HG02852 (cell line): ENCODE results near the gene C2orf78.

Experiments used
- ATAC-seq: cut with Tn5 transposase; IDR thresholded peaks from one replicate; pipeline ENCODE4 v1.9.1; 2021; ENCODE audit warnings: mild to moderate bottlenecking, moderate library complexity; ENCODE audit not compliant: unreplicated experiment

The C2orf78 gene

DNA sequence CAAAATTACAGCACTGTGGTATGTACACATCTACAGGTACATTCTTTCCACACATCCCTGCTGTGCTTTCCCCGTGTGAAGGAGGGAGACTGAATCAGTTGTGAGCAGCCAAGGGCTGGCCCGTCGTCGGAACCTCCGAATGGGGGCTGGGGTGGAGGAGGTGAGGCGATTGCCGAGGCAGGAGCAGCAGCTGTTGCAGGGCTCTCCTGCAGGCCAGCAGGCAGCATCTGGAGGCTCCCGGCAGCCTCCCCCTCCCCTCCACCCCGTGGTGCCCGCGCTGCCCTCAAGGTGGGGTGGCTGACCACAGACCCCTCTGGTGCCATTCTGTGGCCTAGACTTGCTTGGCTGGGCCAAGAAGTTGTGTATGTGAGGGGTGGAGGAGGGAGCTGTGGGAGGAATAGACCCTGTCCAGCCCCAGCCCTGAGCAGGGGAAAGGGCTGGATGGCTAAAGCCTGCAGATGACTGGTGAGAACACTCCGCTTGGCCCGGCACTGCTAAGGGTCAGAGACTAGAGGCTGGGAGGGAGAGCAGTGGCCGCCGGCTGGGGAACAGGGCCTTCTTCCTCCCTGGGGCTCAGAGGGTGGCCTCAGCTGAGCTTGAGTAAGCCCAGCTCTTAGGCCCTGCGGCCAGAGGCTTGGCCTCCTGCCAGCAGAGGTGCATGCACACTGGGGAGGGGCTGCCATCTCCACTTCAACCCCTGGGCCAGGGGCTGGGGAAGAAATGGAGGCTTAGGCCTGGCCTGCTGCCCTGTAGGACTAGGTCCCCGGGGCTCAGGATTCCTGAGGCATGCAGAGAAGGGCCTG is 52.4 kb downstream of the C2orf78 start:
- ATAC-seq: no peak

DNA sequence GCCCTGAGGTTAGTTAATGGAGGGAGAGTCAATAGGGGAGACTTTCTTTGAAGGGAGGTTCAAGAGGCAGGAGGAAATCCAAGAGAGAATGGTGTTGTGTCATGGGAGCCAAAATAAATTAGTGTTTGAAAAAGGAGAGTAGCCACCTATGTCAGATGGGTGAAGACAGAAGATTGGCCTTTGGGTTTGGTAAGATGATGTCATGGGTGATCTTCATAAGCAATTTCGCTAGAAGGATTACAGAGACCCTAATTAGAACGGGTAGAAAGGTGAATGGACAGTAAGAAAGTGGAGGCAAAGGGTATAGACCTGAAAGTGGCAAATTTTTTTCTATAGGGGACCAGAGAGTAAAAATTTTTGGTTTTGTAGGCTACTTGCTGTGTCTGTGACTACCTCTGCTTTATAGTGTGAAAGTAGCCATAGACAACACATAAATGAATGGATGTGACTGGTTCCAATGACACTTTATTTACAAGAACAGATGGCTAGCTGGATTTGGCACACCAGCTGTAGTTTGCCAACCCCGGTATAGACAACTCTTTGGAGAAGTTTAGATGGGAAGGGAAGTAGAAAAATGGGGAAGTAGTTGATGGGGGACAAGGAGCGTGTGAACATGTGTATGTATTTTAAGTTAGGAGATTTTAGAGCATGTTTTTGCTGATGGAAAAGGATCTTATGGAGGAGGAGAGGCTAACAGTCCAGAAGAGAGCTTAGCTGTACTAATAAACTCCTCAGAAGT is 54.0 kb downstream of the C2orf78 start:
- no peak for ATAC-seq

DNA sequence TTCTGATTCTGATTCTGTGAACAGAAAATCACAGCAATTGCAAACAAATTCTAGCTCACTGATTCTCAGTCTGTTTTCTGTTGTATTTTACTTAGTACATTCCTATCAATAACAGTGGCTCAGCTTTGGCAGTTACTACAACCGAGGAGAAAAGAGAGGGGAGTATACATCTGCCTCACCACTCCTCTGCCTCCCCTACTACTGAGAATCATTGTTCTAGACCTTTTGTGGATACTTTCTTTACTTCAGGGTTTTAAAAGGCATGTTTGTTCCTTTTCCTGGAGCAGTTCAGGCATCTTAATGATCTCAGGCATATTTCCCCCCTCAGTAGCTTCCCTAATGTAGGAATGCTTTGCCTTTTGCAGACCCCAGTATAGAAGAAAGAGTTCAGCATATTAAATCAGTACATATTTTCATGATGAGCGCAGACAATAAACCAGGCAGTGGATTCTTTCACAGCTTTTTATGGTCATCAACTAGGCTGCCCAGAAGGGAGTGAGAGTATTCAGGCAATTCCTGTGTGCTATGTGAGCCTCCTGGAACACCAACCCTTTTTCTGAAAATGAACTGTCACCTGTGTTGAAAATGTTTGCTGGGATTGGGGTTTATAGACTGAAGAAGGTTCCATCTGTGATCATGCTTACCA is 55.0 kb downstream of the C2orf78 start:
- ATAC-seq: no peak

DNA sequence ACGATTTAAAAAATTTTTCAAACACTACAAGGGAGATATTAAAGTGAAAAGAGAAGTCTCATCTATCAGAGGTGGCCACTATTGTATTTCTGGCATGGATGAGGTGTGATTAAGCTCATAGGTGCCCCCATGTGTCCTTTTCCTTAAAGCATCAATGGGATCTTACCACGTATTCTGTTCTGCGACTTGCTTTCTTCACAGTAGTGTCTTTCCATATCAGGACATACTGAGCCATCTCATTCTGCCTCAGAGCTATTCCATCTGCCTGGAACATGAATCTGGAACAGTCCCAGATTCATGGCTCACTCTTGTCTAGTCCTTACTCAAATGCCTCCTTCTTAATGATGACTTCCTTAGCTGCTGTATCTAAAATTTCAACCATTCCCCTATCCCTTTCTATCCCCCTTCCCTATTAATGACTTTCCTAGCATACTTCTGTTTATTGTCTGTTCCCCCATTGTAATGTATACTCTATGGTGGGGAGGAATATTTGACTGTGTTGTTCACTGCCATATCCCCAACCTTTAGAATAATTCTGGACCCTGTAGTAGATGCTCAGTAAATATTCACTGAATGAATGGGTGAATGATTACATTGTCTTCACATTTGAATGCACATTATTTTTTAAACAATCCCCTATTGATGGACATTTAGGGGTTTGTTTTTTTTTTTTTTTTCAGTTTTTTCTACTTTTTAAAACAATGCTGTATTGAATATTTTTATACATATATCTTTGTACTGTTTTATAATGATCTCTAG is 55.8 kb downstream of the C2orf78 start:
- no peak for ATAC-seq

DNA sequence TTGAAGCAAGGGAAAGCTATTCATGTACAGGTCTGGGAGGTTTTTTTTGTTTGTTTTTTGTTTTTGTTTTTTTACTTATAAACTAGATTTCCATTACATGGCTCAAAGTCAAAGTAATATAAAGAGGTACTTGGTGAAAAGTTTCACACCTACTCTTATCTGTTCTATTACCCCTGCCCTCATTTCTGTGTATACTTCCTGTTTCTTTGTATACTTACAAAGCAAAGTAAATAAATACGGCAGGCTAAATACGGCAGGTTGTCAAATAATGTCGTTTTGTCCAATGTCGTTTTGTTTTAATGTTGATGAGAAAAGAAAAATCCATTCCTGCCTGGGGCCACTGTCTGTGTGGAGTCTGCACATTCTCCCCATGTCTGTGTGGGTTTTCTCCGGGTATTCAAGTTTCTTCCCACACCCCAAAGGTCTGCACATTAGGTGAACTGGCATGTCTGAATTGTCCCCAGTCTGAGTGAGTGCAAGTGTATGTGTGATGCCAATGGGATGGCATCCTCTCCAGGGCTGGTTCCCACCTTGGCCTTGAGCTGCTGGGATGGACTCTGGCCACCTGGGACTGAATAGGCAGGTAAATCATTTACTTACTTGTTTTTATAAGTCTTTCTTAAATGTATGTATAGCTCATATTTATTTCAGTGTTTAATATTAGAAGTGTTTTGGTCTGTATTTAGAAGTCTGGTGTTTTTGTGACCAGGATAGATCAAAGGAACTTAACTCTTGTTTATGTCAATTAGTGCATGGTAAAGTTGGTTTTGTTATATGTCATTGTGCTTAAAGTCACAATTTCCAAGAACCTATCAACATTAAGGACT is 58.1 kb downstream of the C2orf78 start:
- ATAC-seq: no peak

DNA sequence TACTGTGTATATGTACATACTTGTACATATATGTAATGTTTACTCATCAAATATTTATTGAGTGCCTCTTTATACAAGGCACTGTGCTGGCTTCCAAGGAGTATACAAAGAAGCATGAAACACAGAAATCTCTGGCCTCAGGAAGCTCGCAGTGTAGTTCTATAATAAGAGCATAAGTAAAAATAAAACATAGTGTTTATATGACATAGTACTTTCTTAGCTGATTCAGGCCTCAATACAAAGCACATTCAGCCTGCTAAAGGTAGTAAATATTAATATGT is 58.7 kb downstream of the C2orf78 start:
- no peak for ATAC-seq

DNA sequence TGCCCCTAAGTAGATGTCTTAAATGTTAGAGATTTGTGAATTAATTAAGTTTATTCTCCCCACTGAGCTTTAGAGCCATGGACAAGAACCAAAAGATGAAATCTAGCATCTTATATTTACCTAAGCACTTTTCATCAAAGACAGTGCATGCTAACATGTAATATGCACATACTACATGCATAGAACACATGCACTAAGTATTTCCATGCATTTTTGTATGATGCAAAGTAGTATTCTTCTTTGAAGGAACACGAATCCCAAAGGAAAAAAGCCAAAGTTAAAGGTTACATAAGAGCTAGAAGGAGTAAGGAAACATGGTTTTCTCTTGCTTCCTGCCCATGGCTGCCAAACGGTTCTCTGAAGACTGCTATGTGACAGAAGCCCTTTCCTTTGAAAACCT is 60.1 kb downstream of the C2orf78 start:
- ATAC-seq: no peak

DNA sequence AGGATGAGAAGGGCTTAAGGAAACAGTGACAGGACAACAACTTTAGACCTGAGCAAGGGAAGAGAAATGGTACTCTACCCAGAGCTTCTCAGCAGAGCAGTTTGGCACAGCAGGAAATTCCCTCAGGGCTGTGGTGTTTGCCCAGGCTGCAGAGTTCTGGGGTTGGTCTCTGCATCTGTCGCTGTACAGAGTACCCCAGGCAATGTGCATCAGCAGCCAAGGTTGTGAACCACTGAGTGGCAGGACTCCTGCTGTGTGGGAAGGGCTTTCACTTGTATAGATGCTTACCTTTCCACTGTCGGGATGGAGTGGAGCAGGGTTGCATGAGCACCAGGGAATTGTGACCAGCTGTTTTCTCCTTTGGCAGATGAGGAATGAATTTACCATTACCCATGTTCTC is 66.0 kb downstream of the C2orf78 start:
- ATAC-seq: no peak

DNA sequence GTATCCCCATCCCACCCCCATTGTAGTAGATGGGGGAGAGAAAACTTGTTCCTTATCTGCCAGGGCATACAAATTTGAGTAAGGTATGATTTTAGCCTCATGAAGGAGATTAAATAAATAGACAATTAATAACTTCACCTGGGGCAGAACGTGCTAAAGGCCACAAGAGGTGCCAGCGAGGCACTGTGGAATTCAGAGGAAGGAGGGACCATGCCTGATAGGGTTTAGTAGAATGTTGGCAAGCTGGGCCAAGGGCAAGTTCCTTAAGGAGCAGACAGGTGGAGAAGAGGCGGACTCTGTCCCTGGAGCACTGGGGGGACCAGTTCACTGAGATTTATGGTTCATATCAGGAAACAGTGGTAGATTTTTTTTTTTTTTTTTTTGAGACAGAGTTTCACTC is 67.3 kb downstream of the C2orf78 start:
- ATAC-seq: no peak

DNA sequence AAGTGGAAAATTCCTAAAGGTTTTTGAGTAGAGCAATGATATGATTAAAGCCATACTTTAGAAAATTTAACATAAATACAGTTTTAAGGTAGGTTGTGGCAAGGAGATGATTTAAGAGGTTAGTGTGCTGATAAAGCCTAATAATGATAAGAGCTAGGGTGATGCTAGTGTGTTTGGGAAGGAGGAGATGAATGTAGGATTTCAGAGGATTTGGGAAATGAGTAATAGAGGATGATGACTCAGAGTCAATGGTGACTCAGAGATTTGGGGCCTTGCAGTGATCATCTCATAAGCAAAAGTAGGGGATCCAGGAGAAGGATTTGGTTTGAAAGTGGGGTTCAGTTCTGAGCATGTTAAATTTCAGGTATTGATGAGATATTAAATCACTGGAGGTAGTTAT is 68.0 kb downstream of the C2orf78 start:
- no peak for ATAC-seq

DNA sequence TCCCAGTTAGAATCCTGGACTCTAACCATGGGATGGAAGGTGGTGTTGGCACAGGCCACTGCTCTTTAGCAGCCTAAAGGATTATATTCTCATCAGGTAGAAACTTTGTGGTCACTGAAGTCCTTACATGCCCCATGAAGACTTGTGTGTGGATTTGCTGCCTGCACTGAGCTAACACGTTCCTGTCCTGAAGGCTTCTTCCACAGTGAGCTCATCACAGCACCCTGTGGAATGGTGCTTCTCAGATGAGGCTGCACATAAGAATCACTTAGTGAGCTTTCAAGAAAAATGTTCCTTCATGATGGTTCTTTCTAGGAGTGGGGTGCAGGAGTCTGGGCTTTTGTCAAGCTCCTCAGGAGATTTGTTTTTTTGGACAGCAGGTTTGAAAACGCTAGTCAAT is 71.5 kb downstream of the C2orf78 start:
- ATAC-seq: no peak

DNA sequence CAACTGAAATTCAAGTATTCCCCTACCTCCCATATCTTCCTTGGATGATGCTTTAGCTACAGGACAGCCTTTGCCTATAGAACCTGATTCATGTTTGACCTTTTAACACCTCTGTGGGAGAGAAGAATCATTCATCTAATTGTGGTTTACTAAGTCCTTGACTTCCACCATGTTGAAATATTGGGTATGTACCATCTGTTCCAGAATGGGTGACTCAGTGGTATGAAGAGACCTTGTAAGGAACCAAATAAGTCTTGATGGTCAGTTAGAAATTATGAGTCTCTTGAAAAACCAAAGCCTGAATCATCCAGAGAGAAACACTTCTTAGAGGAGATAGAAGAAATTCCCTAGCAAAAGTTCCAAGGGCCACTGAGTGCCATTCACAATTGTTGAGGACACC is 72.2 kb downstream of the C2orf78 start:
- ATAC-seq: no peak

DNA sequence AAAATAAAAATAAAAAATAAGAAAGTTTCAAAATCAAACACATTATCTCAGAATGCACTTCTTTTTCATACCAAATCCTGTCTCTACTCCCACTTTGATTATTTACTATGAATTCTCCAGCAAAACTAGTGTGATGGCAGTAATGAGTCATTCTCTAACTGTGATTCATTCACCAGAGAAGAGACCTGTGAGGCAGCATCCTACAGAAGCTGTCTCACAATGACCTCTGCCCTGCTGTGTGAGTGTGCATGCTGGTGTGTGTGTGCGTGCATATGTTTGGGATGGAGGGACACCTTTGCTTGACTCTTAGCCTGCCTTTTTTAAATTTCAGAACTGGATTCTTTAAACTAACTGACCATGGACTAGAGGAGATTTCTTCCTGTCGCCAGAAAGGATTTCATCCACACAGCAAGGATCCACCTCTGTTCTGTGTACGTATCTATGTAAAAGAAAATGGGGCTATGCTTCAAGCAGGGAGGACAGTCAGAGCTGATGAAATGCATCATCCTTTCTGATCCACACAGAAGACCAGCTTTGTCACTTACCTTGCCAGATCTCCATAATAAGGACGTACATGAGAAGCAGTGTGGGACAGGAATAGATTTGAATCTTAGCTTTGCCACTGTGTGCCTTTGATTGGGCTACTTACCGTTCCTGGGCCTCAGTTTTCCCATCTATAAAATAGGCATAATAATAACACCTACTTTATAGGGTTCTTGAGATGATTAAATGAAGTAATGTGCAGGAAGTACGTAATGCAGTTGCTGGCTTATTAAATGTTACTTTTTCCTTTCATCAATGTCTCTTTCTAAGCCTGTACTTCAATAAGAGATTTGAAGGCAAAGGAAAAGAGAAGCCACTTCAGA is 76.0 kb downstream of the C2orf78 start:
- ATAC-seq: no peak

DNA sequence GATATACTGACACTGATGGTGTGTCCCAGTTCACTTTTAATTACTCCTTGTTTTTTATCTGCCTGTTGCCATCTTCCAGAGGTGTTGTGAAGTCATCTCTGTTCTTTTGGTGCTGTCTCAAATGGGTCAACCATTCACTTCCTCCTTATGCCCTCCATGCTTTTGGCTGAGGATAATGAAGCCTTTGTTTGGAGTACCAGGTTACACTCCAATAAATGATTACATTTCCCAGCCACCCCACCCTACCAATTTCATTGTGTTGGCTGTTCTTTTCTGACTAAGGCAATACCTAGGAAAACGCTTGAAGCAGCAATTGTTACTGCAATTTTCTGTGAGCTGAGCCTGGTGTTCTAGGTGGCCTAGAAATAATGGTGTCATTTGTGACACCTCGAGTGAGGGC is 79.0 kb downstream of the C2orf78 start:
- ATAC-seq: no peak
